Measurements from ENCODE around the gene KLK7. TPM values are rescaled to one million over a fixed set of nuclear protein-coding genes. Genes with fewer than 3 reads are reported as not detected.

Gene KLK7
- total and polyA plus RNA-seq, 2 donors (not counting 3 experiments of a cell fraction or from before 2014, with no cell fraction given) = not detected

- Histone ChIP-seq H3K79me2 (ENCODE audit: control insufficient read depth, insufficient read depth, low read length) (no peaks in the 10 kb centered on the region), H3K4me3 (replicated peaks in 1 of 3; ENCODE audit: insufficient read depth in 1 of 3, low read depth in 1 of 3, low read length in 3 of 3) (no peak overlapping the region), H3K9me3 (replicated peaks; ENCODE audit: control insufficient read depth, insufficient read depth, low read length) (no peaks in the 10 kb centered on the region), H4K20me1 (replicated peaks; ENCODE audit: control insufficient read depth, extremely low read depth, insufficient read depth, low read length) (no peaks in the 10 kb centered on the region), H3K36me3 (ENCODE audit: control insufficient read depth in 2 of 2, extremely low read depth in 1 of 2, insufficient read depth in 2 of 2, low read length in 2 of 2) (no peaks in the 10 kb centered on the region), H2AFZ (ENCODE audit: low read depth, low read length) (no peak overlapping the region), H3K27me3 (ENCODE audit: control insufficient read depth in 2 of 2, insufficient read depth in 2 of 2, low read length in 2 of 2) (no peaks in the 10 kb centered on the region), H3K4me1 (ENCODE audit: control insufficient read depth, extremely low read depth, insufficient read depth, low read length) (no peaks in the 10 kb centered on the region), H3K9ac (replicated peaks; ENCODE audit: extremely low read depth, insufficient read depth, low read length) (no peak overlapping the region), H3K4me2 (ENCODE audit: insufficient read depth, low read length) (no peak overlapping the region), H3K27ac (ENCODE audit: insufficient read depth, low read depth, low read length) (no peak overlapping the region), H3K9me1 (replicated peaks; ENCODE audit: control insufficient read depth, extremely low read depth, insufficient read depth, low read length) (no peaks in the 10 kb centered on the region)
- dilution Hi-C loops (cut with MboI; ENCODE audit: extremely low pct_ligation_motif_present, low sequenced_read_pairs) = no loop called here
- CTCF ChIA-PET = interaction anchor here (1.5 kb wide), 1 partner anchor 11 kb away, joined by 6 read pairs; no protein-coding TSS in a partner anchor
- no peak for DNase-seq (ENCODE audit: low read depth, low spot score)
- intact Hi-C loops (cut with micrococcal nuclease) = no loop called here
- POLR2A ChIA-PET = no interaction called here
- no peak for FAIRE-seq
- TF ChIP-seq POLR2AphosphoS5 (IDR thresholded peaks at IDR 0.05; ENCODE audit: insufficient read depth, low read depth, low read length) (no peak), MYC (IDR thresholded peaks at IDR 0.05; ENCODE audit: low read depth, low read length) (no peak), JUN (IDR thresholded peaks at IDR 0.05; ENCODE audit: borderline replicate concordance, insufficient read depth, insufficient read length, low read depth) (no peak), GATA2 (IDR thresholded peaks at IDR 0.05; ENCODE audit: insufficient read depth, insufficient read length, low read depth, low read length) (no peak), EZH2 (IDR thresholded peaks at IDR 0.05; ENCODE audit: borderline replicate concordance, low read depth, low read length, severe bottlenecking) (no peak), FOS (IDR thresholded peaks at IDR 0.05; ENCODE audit: borderline replicate concordance, insufficient read depth, low read length) (no peak), POLR2A (IDR thresholded peaks at IDR 0.05; ENCODE audit: low read depth, low read length) (no peak), MAX (IDR thresholded peaks at IDR 0.05; ENCODE audit: insufficient read depth, insufficient read length) (no peak)
- TF ChIP-seq, protein P1, sequence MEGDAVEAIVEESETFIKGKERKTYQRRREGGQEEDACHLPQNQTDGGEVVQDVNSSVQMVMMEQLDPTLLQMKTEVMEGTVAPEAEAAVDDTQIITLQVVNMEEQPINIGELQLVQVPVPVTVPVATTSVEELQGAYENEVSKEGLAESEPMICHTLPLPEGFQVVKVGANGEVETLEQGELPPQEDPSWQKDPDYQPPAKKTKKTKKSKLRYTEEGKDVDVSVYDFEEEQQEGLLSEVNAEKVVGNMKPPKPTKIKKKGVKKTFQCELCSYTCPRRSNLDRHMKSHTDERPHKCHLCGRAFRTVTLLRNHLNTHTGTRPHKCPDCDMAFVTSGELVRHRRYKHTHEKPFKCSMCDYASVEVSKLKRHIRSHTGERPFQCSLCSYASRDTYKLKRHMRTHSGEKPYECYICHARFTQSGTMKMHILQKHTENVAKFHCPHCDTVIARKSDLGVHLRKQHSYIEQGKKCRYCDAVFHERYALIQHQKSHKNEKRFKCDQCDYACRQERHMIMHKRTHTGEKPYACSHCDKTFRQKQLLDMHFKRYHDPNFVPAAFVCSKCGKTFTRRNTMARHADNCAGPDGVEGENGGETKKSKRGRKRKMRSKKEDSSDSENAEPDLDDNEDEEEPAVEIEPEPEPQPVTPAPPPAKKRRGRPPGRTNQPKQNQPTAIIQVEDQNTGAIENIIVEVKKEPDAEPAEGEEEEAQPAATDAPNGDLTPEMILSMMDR (IDR thresholded peaks at IDR 0.05; ENCODE audit: extremely low read depth in 1 of 2, insufficient read depth in 1 of 2, low read depth in 1 of 2, low read length in 2 of 2) = no peak
- BruUV-seq (replicated peaks) = no TSS peak
Observed at GRCh38 chr19:51010066-51010795, 26.5 kb upstream of the KLK7 start.

Data from endothelial cell of umbilical vein (primary cell).